GM12878 (cell line): ENCODE data around the gene FIGNL2. TPM values are rescaled to one million over a fixed set of nuclear protein-coding genes. Genes with fewer than 3 reads are reported as not detected.

ENCODE experiments used
- ATAC-seq: fragments of 200-7000 bp; cut with Tn5 transposase; 3 replicates; pipeline ENCODE4 v1.9.1; 2020; ENCODE audit warnings: mild to moderate bottlenecking, moderate library complexity
- BruUV-seq: library from RNA; stranded (reverse); fragments of 400-500 nt; replicated peaks from 2 replicates; lab custom pipeline; 2021; lab: Mats Ljungman, UMichigan
- CTCF ChIA-PET: fragments of 300-600 bp; sonication (Branson Sonifier 250); formaldehyde crosslinking; extraction: SDS; loops from one replicate; lab custom pipeline; 2021; ENCODE audit warnings: inconsistent platforms; lab: Yijun Ruan, JAX
- POLR2A ChIA-PET: fragments of 350-600 bp; formaldehyde crosslinking; extraction: SDS; loops from one replicate; lab custom pipeline; 2021; ENCODE audit warnings: inconsistent platforms; lab: Charles Lee
- RAD21 ChIA-PET: fragments of 300-600 bp; sonication (Branson Sonifier 250); formaldehyde crosslinking; loops from one replicate; lab custom pipeline; 2023; ENCODE audit warnings: antibody characterized with exemption; ENCODE audit not compliant: unreplicated experiment; lab: Charles Lee
- SMC1A ChIA-PET: fragments of 300-600 bp; sonication (Branson Sonifier 250); formaldehyde crosslinking; loops from one replicate; lab custom pipeline; 2023; ENCODE audit not compliant: unreplicated experiment, uncharacterized antibody; lab: Charles Lee
- DNase-seq: peaks from one replicate; pipeline ENCODE4 v3.0.0-alpha.2; 2011; ENCODE audit warnings: low read depth, low spot score
- FAIRE-seq: peaks from 3 replicates; lab custom pipeline; 2011; peaks lifted over from hg19 to GRCh38; lab: Jason Lieb, UNC
- H2AFZ ChIP-seq: 2 replicates; pipeline ENCODE4 v1.6.0; 2011; ENCODE audit warnings: low read depth, low read length, control low read depth; ENCODE audit not compliant: control insufficient read depth
- H3K27ac ChIP-seq: 2 replicates; pipeline ENCODE4 v1.5.1; 2011; ENCODE audit warnings: control low read depth; ENCODE audit not compliant: control insufficient read depth, insufficient read depth
- H3K27me3 ChIP-seq, 2 experiments: replicated peaks in 1 of 2; 2 replicates each; pipeline versions ENCODE4 v1.6.0 to v1.6.1; 2011; ENCODE audit warnings: low read length in 1 of 2; ENCODE audit not compliant: control insufficient read depth in 2 of 2, insufficient read depth in 2 of 2
- H3K36me3 ChIP-seq, 2 experiments: 2 replicates each; pipeline ENCODE4 v1.5.1; 2011; ENCODE audit warnings: low read length in 1 of 2; ENCODE audit not compliant: control insufficient read depth in 2 of 2, insufficient read depth in 2 of 2
- H3K4me1 ChIP-seq: 2 replicates; pipeline ENCODE4 v1.6.1; 2011; ENCODE audit warnings: mild to moderate bottlenecking, low read length, moderate library complexity, mixed read lengths; ENCODE audit not compliant: control insufficient read depth, insufficient read depth
- H3K4me2 ChIP-seq: 2 replicates; pipeline ENCODE4 v1.6.0; 2011; ENCODE audit warnings: control low read depth; ENCODE audit not compliant: control insufficient read depth, insufficient read depth
- H3K4me3 ChIP-seq: fragments of 200-600 bp; sonication (generic); 2 replicates; pipeline ENCODE4 v1.5.1; 2016
- H3K79me2 ChIP-seq: 2 replicates; pipeline ENCODE4 v1.6.0; 2011; ENCODE audit warnings: low read length; ENCODE audit not compliant: control insufficient read depth, insufficient read depth
- H3K9ac ChIP-seq: 2 replicates; pipeline ENCODE4 v1.8.0; 2011; ENCODE audit warnings: low read length, control low read depth, mixed read lengths; ENCODE audit not compliant: control insufficient read depth, insufficient read depth
- H3K9me3 ChIP-seq: replicated peaks from 3 replicates; pipeline ENCODE4 v1.5.1; 2011; ENCODE audit warnings: mild to moderate bottlenecking, low read length; ENCODE audit not compliant: control insufficient read depth, insufficient read depth
- H4K20me1 ChIP-seq: 2 replicates; pipeline ENCODE4 v1.6.0; 2011; ENCODE audit not compliant: control insufficient read depth, insufficient read depth
- CTCF ChIP-seq, 3 experiments: IDR thresholded peaks in 2 of 3; conservative IDR thresholded peaks in 1 of 3; 2 replicates each; pipeline ENCODE4 v1.5.1; 2011; ENCODE audit warnings: low read depth in 3 of 3, low read length in 3 of 3, mild to moderate bottlenecking in 3 of 3, control low read depth in 2 of 3, moderate library complexity in 2 of 3, inconsistent platforms in 1 of 3, mixed read lengths in 1 of 3; ENCODE audit not compliant: control insufficient read depth in 2 of 3, insufficient read depth in 1 of 3; ENCODE audit errors: extremely low read depth in 1 of 3
- E2F4 ChIP-seq: IDR thresholded peaks from 2 replicates; pipeline ENCODE4 v1.6.1; 2012; ENCODE audit warnings: low read depth, low read length, improper control_type of control experiment
- E2F8 ChIP-seq: fragments of 450-650 bp; IDR thresholded peaks from 2 replicates; pipeline ENCODE4 v1.6.1; 2018; ENCODE audit warnings: mild to moderate bottlenecking, low read depth, moderate library complexity; ENCODE audit not compliant: partially characterized antibody
- ETV6 ChIP-seq, 2 experiments: fragments of 450-650 bp in 1 of 2; IDR thresholded peaks in 1 of 2; conservative IDR thresholded peaks in 1 of 2; 2 replicates each; pipeline ENCODE4 v1.6.1; 2014; ENCODE audit warnings: antibody characterized with exemption in 1 of 2, borderline replicate concordance in 1 of 2, low read depth in 1 of 2, mild to moderate bottlenecking in 1 of 2, moderate library complexity in 1 of 2
- FOS ChIP-seq: IDR thresholded peaks from 3 replicates; pipeline ENCODE4 v1.6.1; 2011; ENCODE audit warnings: borderline replicate concordance; ENCODE audit not compliant: insufficient read length; ENCODE audit errors: extremely low read depth
- KLF5 ChIP-seq: fragments of 450-650 bp; IDR thresholded peaks from 2 replicates; pipeline ENCODE4 v1.6.1; 2014; ENCODE audit warnings: mild to moderate bottlenecking; ENCODE audit not compliant: partially characterized antibody
- MTA3 ChIP-seq: IDR thresholded peaks from 2 replicates; pipeline ENCODE4 v1.6.1; 2012; ENCODE audit warnings: low read length, inconsistent platforms, borderline replicate concordance
- MYB ChIP-seq: fragments of 150-350 bp; IDR thresholded peaks from 2 replicates; pipeline ENCODE4 v1.6.1; 2014; ENCODE audit warnings: mild to moderate bottlenecking, low read depth, low read length, borderline replicate concordance
- PRDM15 ChIP-seq: fragments of 450-650 bp; formaldehyde crosslinking; IDR thresholded peaks from 2 replicates; pipeline ENCODE4 v1.4.0; 2020; ENCODE audit warnings: mild to moderate bottlenecking, moderate library complexity
- SRF ChIP-seq, 2 experiments: IDR thresholded peaks; 2 replicates each; pipeline ENCODE4 v1.6.1; 2011; ENCODE audit warnings: low read depth in 2 of 2, low read length in 2 of 2, mild to moderate bottlenecking in 1 of 2, moderate library complexity in 1 of 2
- TAF1 ChIP-seq: IDR thresholded peaks from 2 replicates; pipeline ENCODE4 v1.6.1; 2011; ENCODE audit warnings: mild to moderate bottlenecking, low read depth, low read length, borderline replicate concordance
- ZNF217 ChIP-seq: fragments of 450-650 bp; IDR thresholded peaks from 2 replicates; pipeline ENCODE4 v1.6.1; 2017; ENCODE audit warnings: antibody characterized with exemption, mild to moderate bottlenecking
- ZNF622 ChIP-seq: fragments of 450-650 bp; IDR thresholded peaks from 2 replicates; pipeline ENCODE4 v1.6.1; 2017; ENCODE audit warnings: mild to moderate bottlenecking, inconsistent platforms
- ZZZ3 ChIP-seq: IDR thresholded peaks from 2 replicates; pipeline ENCODE4 v1.6.1; 2011; ENCODE audit warnings: low read depth; ENCODE audit not compliant: control insufficient read depth, insufficient read length
- WGBS: methylation state at CpG from one replicate; pipeline ENCODE4 v1.1.6; 2016; ENCODE audit warnings: low lambda C conversion rate; ENCODE audit not compliant: insufficient replicate concordance, insufficient coverage; ENCODE audit errors: missing lambda C conversion rate; 5-methylcytosine and 5-hydroxymethylcytosine counted together
- in situ Hi-C: fragments of 300-500 bp; cut with MboI; formaldehyde crosslinking; loops from 9 replicates; pipeline ENCODE4 v1.14.3; 2018; ENCODE audit warnings: mixed read lengths
- intact Hi-C: fragments of 100-400 bp; cut with micrococcal nuclease; formaldehyde crosslinking; loops from one replicate; pipeline ENCODE4 v1.14.2; 2022; ENCODE audit not compliant: unreplicated experiment
- polyA plus RNA-seq, 11 experiments: library from polyadenylated mRNA; depleted of rRNA in 4 of 11; unstranded in 6 of 11; stranded (reverse) in 5 of 11; fragments of >200 nt; fragmentation: Nextera tagmentation in 4 of 11; fragmentation: Illumina TruSeq in 1 of 11; extraction: Ambion mirVana in 4 of 11; extraction: Trizol in 1 of 11; gene quantifications; 1 replicate in 1 of 11; 2 replicates in 10 of 11; pipeline versions ENCODE4 v1.2.1 to v1.2.3, GENCODE V29; 2011 to 2016; ENCODE audit warnings: inconsistent platforms in 2 of 11, missing spikeins in 2 of 11, low read depth in 1 of 11
- total RNA-seq, 4 experiments: library from RNA; depleted of rRNA in 3 of 4; stranded (reverse); fragments of >200 nt in 3 of 4; fragmentation: Illumina TruSeq in 1 of 4; extraction: Trizol in 1 of 4; gene quantifications; 2 replicates each; pipeline versions ENCODE4 v1.2.1 to v1.2.3, GENCODE V29; 2013 to 2021

FIGNL2 gene
- total and polyA plus RNA-seq, 10 of the 15 experiments (the other 5 are each of a cell fraction or from before 2014, with no cell fraction given), result not detected

- Histone ChIP-seq H3K4me2 (no peak overlapping the region), H4K20me1 (no peaks in the 10 kb centered on the region), H3K36me3 (no peaks in the 10 kb centered on the region), H3K9me3 (no peaks in the 10 kb centered on the region), H3K27ac (no peak overlapping the region), H3K9ac (no peak overlapping the region), H3K4me1 (no peaks in the 10 kb centered on the region), H3K79me2 (no peaks in the 10 kb centered on the region), H2AFZ (no peak overlapping the region), H3K27me3 (peaks cover 0 to 1% of the 10 kb centered on the region in 2 experiments; a peak in 1 of 4 replicates), H3K4me3 (no peak overlapping the region)
- WGBS, result 25% methylated on average over 3 of the region's 3 CpGs
- ChIA-PET SMC1A (interaction anchor here (1.0 kb wide), 1 partner anchor 26 kb away, joined by 3 read pairs; no protein-coding TSS in a partner anchor), RAD21 (no interaction called here), POLR2A (interaction anchor here (0.5 kb wide), 1 partner anchor 82 kb away, joined by 3 read pairs; no protein-coding TSS in a partner anchor), CTCF (interaction anchor here (1.4 to 3.3 kb wide), 3 partner anchors 17 to 82 kb away, joined by 3 to 12 read pairs (median 4); no protein-coding TSS in a partner anchor)
- no TSS peak for BruUV-seq
- ATAC-seq, result no peak
- intact Hi-C loops, result no loop called here
- FAIRE-seq, result no peak
- in situ Hi-C loops, result no loop called here
- DNase-seq, result no peak
- TF ChIP-seq PRDM15, result no peak
- no peak for TF ChIP-seq MTA3
- TF ChIP-seq ZZZ3, result no peak
- no peak for TF ChIP-seq KLF5
- TF ChIP-seq ETV6 (conservative IDR thresholded peaks at IDR 0.05 in 1 of 2, IDR thresholded peaks at IDR 0.05 in 1 of 2; ENCODE audit: borderline replicate concordance in 1 of 2, low read depth in 1 of 2), result no peak
- TF ChIP-seq ZNF217, result no peak
- TF ChIP-seq CTCF (IDR thresholded peaks at IDR 0.05 in 2 of 3, conservative IDR thresholded peaks at IDR 0.05 in 1 of 3; ENCODE audit: control insufficient read depth in 2 of 3, extremely low read depth in 1 of 3, insufficient read depth in 1 of 3, low read depth in 3 of 3, low read length in 3 of 3), result no peak
- no peak for TF ChIP-seq E2F4
- no peak for TF ChIP-seq E2F8
- no peak for TF ChIP-seq SRF (IDR thresholded peaks at IDR 0.05; ENCODE audit: low read depth in 2 of 2, low read length in 2 of 2)
- TF ChIP-seq ZNF622, result no peak
- no peak for TF ChIP-seq FOS
- TF ChIP-seq MYB, result no peak
- no peak for TF ChIP-seq TAF1
Observed at GRCh38 chr12:51896236-51896635, 47.7 kb upstream of the FIGNL2 start.
